Neural cell (in vitro differentiated cells): ENCODE measurements around the gene A1BG.

ENCODE experiments used
- EZH2 ChIP-seq: fragments of 200-600, 300-800 bp; shearing (Covaris generic), sonication (generic); IDR thresholded peaks from 2 replicates; pipeline ENCODE4 v1.6.1; 2014; ENCODE audit warnings: antibody characterized with exemption, low read length, borderline replicate concordance, mild to moderate bottlenecking; ENCODE audit not compliant: insufficient read depth, poor library complexity, severe bottlenecking
- MXI1 ChIP-seq: fragments of 450-650 bp; conservative IDR thresholded peaks from 2 replicates; pipeline ENCODE4 v1.6.1; 2014; ENCODE audit warnings: antibody characterized with exemption, mild to moderate bottlenecking; ENCODE audit not compliant: poor library complexity, severe bottlenecking
- POLR2AphosphoS5 ChIP-seq: IDR thresholded peaks from 2 replicates; pipeline ENCODE4 v1.6.1; 2012
- RAD21 ChIP-seq: fragments of 450-650 bp; conservative IDR thresholded peaks from 2 replicates; pipeline ENCODE4 v1.6.1; 2014; ENCODE audit warnings: antibody characterized with exemption, mild to moderate bottlenecking, moderate library complexity
- TF ChIP-seq, protein P1 (sequence below): fragments of 450-650 bp; IDR thresholded peaks from 2 replicates; pipeline ENCODE4 v1.5.1; 2014; ENCODE audit warnings: antibody characterized with exemption, mild to moderate bottlenecking, moderate library complexity; ENCODE audit not compliant: poor library complexity, severe bottlenecking
- TF ChIP-seq, protein P2 (sequence below): IDR thresholded peaks from 2 replicates; pipeline ENCODE4 v1.6.1; 2012; ENCODE audit warnings: borderline replicate concordance

DNA sequence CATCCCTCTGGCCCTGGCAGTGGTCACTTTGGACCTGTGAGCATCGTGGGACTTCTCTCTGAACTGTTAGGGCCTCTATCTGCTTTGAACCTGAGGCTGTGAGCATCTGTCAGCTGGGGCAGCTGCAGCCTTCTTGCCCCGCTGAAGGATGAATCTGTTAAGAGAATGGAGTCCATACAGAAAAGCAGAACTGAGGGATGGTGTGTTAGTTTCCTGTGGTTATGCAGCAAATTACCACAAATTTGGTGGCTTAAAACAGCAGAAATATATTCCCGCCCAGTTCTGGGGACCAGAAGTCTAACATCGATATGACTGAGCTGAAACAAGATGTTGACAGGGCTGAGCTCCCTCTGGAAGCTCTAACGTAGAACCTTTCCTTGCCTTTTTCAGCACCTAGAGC, 10.9 kb upstream of the A1BG start:
- TF ChIP-seq, protein P1, sequence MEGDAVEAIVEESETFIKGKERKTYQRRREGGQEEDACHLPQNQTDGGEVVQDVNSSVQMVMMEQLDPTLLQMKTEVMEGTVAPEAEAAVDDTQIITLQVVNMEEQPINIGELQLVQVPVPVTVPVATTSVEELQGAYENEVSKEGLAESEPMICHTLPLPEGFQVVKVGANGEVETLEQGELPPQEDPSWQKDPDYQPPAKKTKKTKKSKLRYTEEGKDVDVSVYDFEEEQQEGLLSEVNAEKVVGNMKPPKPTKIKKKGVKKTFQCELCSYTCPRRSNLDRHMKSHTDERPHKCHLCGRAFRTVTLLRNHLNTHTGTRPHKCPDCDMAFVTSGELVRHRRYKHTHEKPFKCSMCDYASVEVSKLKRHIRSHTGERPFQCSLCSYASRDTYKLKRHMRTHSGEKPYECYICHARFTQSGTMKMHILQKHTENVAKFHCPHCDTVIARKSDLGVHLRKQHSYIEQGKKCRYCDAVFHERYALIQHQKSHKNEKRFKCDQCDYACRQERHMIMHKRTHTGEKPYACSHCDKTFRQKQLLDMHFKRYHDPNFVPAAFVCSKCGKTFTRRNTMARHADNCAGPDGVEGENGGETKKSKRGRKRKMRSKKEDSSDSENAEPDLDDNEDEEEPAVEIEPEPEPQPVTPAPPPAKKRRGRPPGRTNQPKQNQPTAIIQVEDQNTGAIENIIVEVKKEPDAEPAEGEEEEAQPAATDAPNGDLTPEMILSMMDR = no peak
- no peak for TF ChIP-seq MXI1
- TF ChIP-seq EZH2 = no peak
- TF ChIP-seq, protein P2, sequence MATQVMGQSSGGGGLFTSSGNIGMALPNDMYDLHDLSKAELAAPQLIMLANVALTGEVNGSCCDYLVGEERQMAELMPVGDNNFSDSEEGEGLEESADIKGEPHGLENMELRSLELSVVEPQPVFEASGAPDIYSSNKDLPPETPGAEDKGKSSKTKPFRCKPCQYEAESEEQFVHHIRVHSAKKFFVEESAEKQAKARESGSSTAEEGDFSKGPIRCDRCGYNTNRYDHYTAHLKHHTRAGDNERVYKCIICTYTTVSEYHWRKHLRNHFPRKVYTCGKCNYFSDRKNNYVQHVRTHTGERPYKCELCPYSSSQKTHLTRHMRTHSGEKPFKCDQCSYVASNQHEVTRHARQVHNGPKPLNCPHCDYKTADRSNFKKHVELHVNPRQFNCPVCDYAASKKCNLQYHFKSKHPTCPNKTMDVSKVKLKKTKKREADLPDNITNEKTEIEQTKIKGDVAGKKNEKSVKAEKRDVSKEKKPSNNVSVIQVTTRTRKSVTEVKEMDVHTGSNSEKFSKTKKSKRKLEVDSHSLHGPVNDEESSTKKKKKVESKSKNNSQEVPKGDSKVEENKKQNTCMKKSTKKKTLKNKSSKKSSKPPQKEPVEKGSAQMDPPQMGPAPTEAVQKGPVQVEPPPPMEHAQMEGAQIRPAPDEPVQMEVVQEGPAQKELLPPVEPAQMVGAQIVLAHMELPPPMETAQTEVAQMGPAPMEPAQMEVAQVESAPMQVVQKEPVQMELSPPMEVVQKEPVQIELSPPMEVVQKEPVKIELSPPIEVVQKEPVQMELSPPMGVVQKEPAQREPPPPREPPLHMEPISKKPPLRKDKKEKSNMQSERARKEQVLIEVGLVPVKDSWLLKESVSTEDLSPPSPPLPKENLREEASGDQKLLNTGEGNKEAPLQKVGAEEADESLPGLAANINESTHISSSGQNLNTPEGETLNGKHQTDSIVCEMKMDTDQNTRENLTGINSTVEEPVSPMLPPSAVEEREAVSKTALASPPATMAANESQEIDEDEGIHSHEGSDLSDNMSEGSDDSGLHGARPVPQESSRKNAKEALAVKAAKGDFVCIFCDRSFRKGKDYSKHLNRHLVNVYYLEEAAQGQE = no peak
- TF ChIP-seq RAD21 = no peak
- no peak for TF ChIP-seq POLR2AphosphoS5
